HepG2 (cell line): ENCODE data around the gene HMCN2. TPM values are rescaled to one million over a fixed set of nuclear protein-coding genes. Genes with fewer than 3 reads are reported as not detected.

Experiments used
- CBX2 ChIP-seq, 2 experiments: fragments of 200-600 bp in 1 of 2; sonication (generic); formaldehyde crosslinking in 1 of 2; IDR thresholded peaks; 2 replicates each; pipeline versions ENCODE4 v1.7.0 to v1.8.1; 2018 to 2022; ENCODE audit warnings: low read depth in 2 of 2, low read length in 1 of 2, mild to moderate bottlenecking in 1 of 2, missing genetic modification reagents in 1 of 2
- HOXD1 ChIP-seq: sonication (generic); formaldehyde crosslinking; IDR thresholded peaks from 2 replicates; pipeline ENCODE4 v1.5.0; 2020; ENCODE audit warnings: missing genetic modification reagents
- MAFK ChIP-seq, 2 experiments: IDR thresholded peaks in 1 of 2; conservative IDR thresholded peaks in 1 of 2; 2 replicates each; pipeline ENCODE4 v1.6.1; 2011; ENCODE audit warnings: improper control_type of control experiment in 2 of 2, low read length in 2 of 2
- MLX ChIP-seq: IDR thresholded peaks from 2 replicates; pipeline ENCODE4 v1.6.1; 2016
- PPARG ChIP-seq: conservative IDR thresholded peaks from 2 replicates; pipeline ENCODE4 v1.6.1; 2016; ENCODE audit warnings: missing biosample characterization, missing genetic modification reagents
- PRDM4 ChIP-seq: sonication (generic); formaldehyde crosslinking; IDR thresholded peaks from 2 replicates; pipeline ENCODE4 v1.9.0; 2021; ENCODE audit warnings: missing genetic modification reagents, borderline replicate concordance
- SRSF4 ChIP-seq: fragments of 200-400 bp; formaldehyde crosslinking; IDR thresholded peaks from one replicate; pipeline ENCODE4 v1.6.1; 2018; ENCODE audit warnings: mild to moderate bottlenecking, low read depth, low read length, moderate library complexity; ENCODE audit not compliant: poor library complexity, severe bottlenecking
- WIZ ChIP-seq: sonication (generic); formaldehyde crosslinking; IDR thresholded peaks from 2 replicates; pipeline ENCODE4 v1.5.1; 2020; ENCODE audit warnings: mild to moderate bottlenecking, missing genetic modification reagents
- ZC3H13 ChIP-seq: sonication (generic); formaldehyde crosslinking; IDR thresholded peaks from 2 replicates; pipeline ENCODE4 v1.8.1; 2023; ENCODE audit warnings: mild to moderate bottlenecking, missing genetic modification reagents, moderate library complexity
- ZFP1 ChIP-seq: IDR thresholded peaks from 2 replicates; pipeline ENCODE4 v1.6.1; 2016
- ZMAT3 ChIP-seq: sonication (generic); formaldehyde crosslinking; conservative IDR thresholded peaks from 2 replicates; pipeline ENCODE4 v1.7.0; 2021; ENCODE audit warnings: missing genetic modification reagents
- ZNF225 ChIP-seq: sonication (generic); formaldehyde crosslinking; IDR thresholded peaks from 2 replicates; pipeline ENCODE4 v1.4.0; 2020; ENCODE audit warnings: mild to moderate bottlenecking, missing genetic modification reagents
- ZNF230 ChIP-seq: sonication (generic); formaldehyde crosslinking; IDR thresholded peaks from 2 replicates; pipeline ENCODE4 v1.4.0; 2020; ENCODE audit warnings: mild to moderate bottlenecking, missing genetic modification reagents
- ZNF510 ChIP-seq: sonication (generic); formaldehyde crosslinking; IDR thresholded peaks from 2 replicates; pipeline ENCODE4 v1.4.0; 2020; ENCODE audit warnings: low read depth, mild to moderate bottlenecking, missing genetic modification reagents
- ZNF543 ChIP-seq: sonication (generic); formaldehyde crosslinking; IDR thresholded peaks from 2 replicates; pipeline ENCODE4 v1.4.0; 2020; ENCODE audit warnings: mild to moderate bottlenecking, missing genetic modification reagents
- ZNF574 ChIP-seq: sonication (generic); formaldehyde crosslinking; IDR thresholded peaks from 2 replicates; pipeline ENCODE4 v1.4.0; 2020; ENCODE audit warnings: missing genetic modification reagents
- ZNF589 ChIP-seq: sonication (generic); formaldehyde crosslinking; conservative IDR thresholded peaks from 2 replicates; pipeline ENCODE4 v1.8.0; 2022; ENCODE audit warnings: mild to moderate bottlenecking, moderate library complexity, missing genetic modification reagents
- ZNF629 ChIP-seq: sonication (generic); formaldehyde crosslinking; conservative IDR thresholded peaks from 2 replicates; pipeline ENCODE4 v1.5.0; 2020; ENCODE audit warnings: missing genetic modification reagents
- ZNF670 ChIP-seq: sonication (generic); formaldehyde crosslinking; IDR thresholded peaks from 2 replicates; pipeline ENCODE4 v1.8.0; 2022; ENCODE audit warnings: mild to moderate bottlenecking, missing genetic modification reagents, borderline replicate concordance
- ZNF674 ChIP-seq: sonication (generic); formaldehyde crosslinking; IDR thresholded peaks from 2 replicates; pipeline ENCODE4 v1.5.0; 2020; ENCODE audit warnings: low read depth, mild to moderate bottlenecking, missing genetic modification reagents
- ZNF792 ChIP-seq: IDR thresholded peaks from 2 replicates; pipeline ENCODE4 v1.6.1; 2016
- ZNF850 ChIP-seq: sonication (generic); formaldehyde crosslinking; conservative IDR thresholded peaks from 2 replicates; pipeline ENCODE4 v1.9.0; 2021; ENCODE audit warnings: mild to moderate bottlenecking, missing genetic modification reagents
- polyA plus RNA-seq, 8 experiments: library from polyadenylated mRNA; depleted of rRNA in 3 of 8; stranded (reverse) in 7 of 8; unstranded in 1 of 8; fragments of >200 nt; fragmentation: Illumina TruSeq in 4 of 8; extraction: Trizol in 4 of 8; gene quantifications; 2 replicates each; pipeline versions ENCODE4 v1.2.1 to v1.2.3, GENCODE V29; 2011 to 2016; ENCODE audit warnings: low read depth in 4 of 8, missing spikeins in 1 of 8, mixed read lengths in 1 of 8; ENCODE audit not compliant: insufficient read depth in 1 of 8
- total RNA-seq, 5 experiments: library from RNA; depleted of rRNA; stranded (reverse); fragments of >200 nt; fragmentation: Illumina TruSeq; extraction: Trizol; gene quantifications; 2 replicates each; pipeline ENCODE4 v1.2.3, GENCODE V29; 2016; ENCODE audit warnings: low read depth in 1 of 5

HMCN2 gene
- total and polyA plus RNA-seq, 2 of the 13 experiments (the other 11 are each of a cell fraction or from before 2014, with no cell fraction given) = 0.09 TPM; not detected in 1

GRCh38 chr9:130433168-130433946 is 167.8 kb downstream of the HMCN2 start (continued):
- TF ChIP-seq ZNF225 (CRISPR knock-in tag) (no peak), HOXD1 (CRISPR knock-in tag) (no peak), ZNF589 (CRISPR knock-in tag) (no peak), PPARG (CRISPR knock-in tag) (no peak), MLX (no peak), ZNF543 (CRISPR knock-in tag) (0 out of 2 replicates have a peak, but pooled peaks have one; percentile 73), ZNF629 (CRISPR knock-in tag) (peak; percentile 80), ZMAT3 (CRISPR knock-in tag) (no peak), CBX2 (IDR thresholded peaks at IDR 0.05; ENCODE audit: low read depth, low read length) (no peak), CBX2 (CRISPR knock-in tag; IDR thresholded peaks at IDR 0.05; ENCODE audit: low read depth) (peak; percentile 35; the same call in 1 of the 2 replicates), PRDM4 (no peak), ZFP1 (no peak), ZNF510 (no peak), ZNF850 (no peak), ZNF792 (no peak), ZNF670 (CRISPR knock-in tag) (0 out of 2 replicates have a peak, but pooled peaks have one; percentile 57), WIZ (CRISPR knock-in tag) (no peak), ZNF230 (CRISPR knock-in tag) (no peak), ZNF674 (no peak), ZNF574 (CRISPR knock-in tag) (peak; percentile 53), SRSF4 (no peak), ZC3H13 (CRISPR knock-in tag) (0 out of 2 replicates have a peak, but pooled peaks have one; percentile 61), MAFK (conservative IDR thresholded peaks at IDR 0.05 in 1 of 2, IDR thresholded peaks at IDR 0.05 in 1 of 2; ENCODE audit: low read length in 2 of 2) (no peak)
